Kidney epithelial cell (primary cell): Measurements from ENCODE around the gene KCNJ12. TPM values are rescaled to one million over a fixed set of nuclear protein-coding genes. Genes with fewer than 3 reads are reported as not detected.
"Not testable (repeated sequence)": the region's sequence is repeated elsewhere in the genome, so short reads cannot be mapped to it uniquely, and the experiment has no call there.

Experiments used
- DNase-seq: peaks from one replicate; pipeline ENCODE4 v3.0.0-alpha.2; 2010; ENCODE audit warnings: low read depth
- H3K27me3 ChIP-seq: 2 replicates; pipeline ENCODE4 v1.6.0; 2011; ENCODE audit warnings: low read length; ENCODE audit not compliant: control insufficient read depth, insufficient read depth
- H3K36me3 ChIP-seq: 2 replicates; pipeline ENCODE4 v1.5.1; 2011; ENCODE audit warnings: low read length; ENCODE audit not compliant: control insufficient read depth, insufficient read depth
- H3K4me3 ChIP-seq: 2 replicates; pipeline ENCODE4 v1.5.1; 2011; ENCODE audit warnings: low read depth, mild to moderate bottlenecking, control low read depth, low read length
- CTCF ChIP-seq: IDR thresholded peaks from 2 replicates; pipeline ENCODE4 v1.5.1; 2011; ENCODE audit warnings: mild to moderate bottlenecking, moderate library complexity, low read length, control low read depth, inconsistent platforms; ENCODE audit not compliant: insufficient read depth, poor library complexity, severe bottlenecking
- total RNA-seq: library from RNA; depleted of rRNA; stranded (reverse); fragments of >200 nt; gene quantifications from 2 replicates; pipeline ENCODE4 v1.2.3, GENCODE V29; 2015

Gene KCNJ12
- total RNA-seq, 1 donor from 2014 or later: 2.5 TPM

GRCh38 chr17:21396237-21396636, 20.1 kb downstream of the KCNJ12 start:
- DNase-seq: no peak
- no peak overlapping the region for H3K4me3 ChIP-seq
- no peaks in the 10 kb centered on the region for H3K36me3 ChIP-seq
- H3K27me3 ChIP-seq: no peaks in the 10 kb centered on the region
- TF ChIP-seq CTCF: no peak

- TF ChIP-seq CTCF: no peak
- DNase-seq: no peak
Measured at GRCh38 chr17:21397341-21398190, 21.4 kb downstream of the KCNJ12 start.

GRCh38 chr17:21399474-21400186, 23.5 kb downstream of the KCNJ12 start:
- DNase-seq: no peak
- TF ChIP-seq CTCF: no peak
- Histone ChIP-seq H3K36me3 (no peaks in the 10 kb centered on the region), H3K4me3 (no peak overlapping the region), H3K27me3 (no peaks in the 10 kb centered on the region)

More at GRCh38 chr17:21397341-21398190, 21.4 kb downstream of the KCNJ12 start:
- no peaks in the 10 kb centered on the region for H3K27me3 ChIP-seq
- H3K4me3 ChIP-seq: no peak overlapping the region
- H3K36me3 ChIP-seq: no peaks in the 10 kb centered on the region

- not testable (repeated sequence) for H3K27me3 ChIP-seq, H3K36me3 ChIP-seq, H3K4me3 ChIP-seq, DNase-seq
Measured at GRCh38 chr17:21400187-21400569, 24.0 kb downstream of the KCNJ12 start.

GRCh38 chr17:21400816-21401593, 24.8 kb downstream of the KCNJ12 start:
- no peaks in the 10 kb centered on the region for H3K36me3 ChIP-seq
- H3K27me3 ChIP-seq: no peaks in the 10 kb centered on the region
- no peak overlapping the region for H3K4me3 ChIP-seq
- TF ChIP-seq CTCF: no peak
- DNase-seq: no peak

GRCh38 chr17:21402166-21402571, 26.0 kb downstream of the KCNJ12 start:
- not testable (repeated sequence) for H3K36me3 ChIP-seq, H3K27me3 ChIP-seq, H3K4me3 ChIP-seq
- DNase-seq: peak; percentile 42

- H3K27me3 ChIP-seq, H3K4me3 ChIP-seq, H3K36me3 ChIP-seq, DNase-seq: not testable (repeated sequence)
Measured at GRCh38 chr17:21402926-21403325, 26.8 kb downstream of the KCNJ12 start.

GRCh38 chr17:21404106-21404505, 27.9 kb downstream of the KCNJ12 start:
- H3K36me3 ChIP-seq, H3K4me3 ChIP-seq, DNase-seq, H3K27me3 ChIP-seq: not testable (repeated sequence)

- H3K36me3 ChIP-seq, DNase-seq, H3K4me3 ChIP-seq, H3K27me3 ChIP-seq: not testable (repeated sequence)
Measured at GRCh38 chr17:21404539-21404938, 28.4 kb downstream of the KCNJ12 start.
